Measurements from ENCODE around the gene ZNF808.

GRCh38 chr19:52570000-52570861 lies 42.8 kb downstream of the ZNF808 start, which contains the start of gene ZNF701:
- TF ChIP-seq, protein P1, sequence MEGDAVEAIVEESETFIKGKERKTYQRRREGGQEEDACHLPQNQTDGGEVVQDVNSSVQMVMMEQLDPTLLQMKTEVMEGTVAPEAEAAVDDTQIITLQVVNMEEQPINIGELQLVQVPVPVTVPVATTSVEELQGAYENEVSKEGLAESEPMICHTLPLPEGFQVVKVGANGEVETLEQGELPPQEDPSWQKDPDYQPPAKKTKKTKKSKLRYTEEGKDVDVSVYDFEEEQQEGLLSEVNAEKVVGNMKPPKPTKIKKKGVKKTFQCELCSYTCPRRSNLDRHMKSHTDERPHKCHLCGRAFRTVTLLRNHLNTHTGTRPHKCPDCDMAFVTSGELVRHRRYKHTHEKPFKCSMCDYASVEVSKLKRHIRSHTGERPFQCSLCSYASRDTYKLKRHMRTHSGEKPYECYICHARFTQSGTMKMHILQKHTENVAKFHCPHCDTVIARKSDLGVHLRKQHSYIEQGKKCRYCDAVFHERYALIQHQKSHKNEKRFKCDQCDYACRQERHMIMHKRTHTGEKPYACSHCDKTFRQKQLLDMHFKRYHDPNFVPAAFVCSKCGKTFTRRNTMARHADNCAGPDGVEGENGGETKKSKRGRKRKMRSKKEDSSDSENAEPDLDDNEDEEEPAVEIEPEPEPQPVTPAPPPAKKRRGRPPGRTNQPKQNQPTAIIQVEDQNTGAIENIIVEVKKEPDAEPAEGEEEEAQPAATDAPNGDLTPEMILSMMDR (IDR thresholded peaks at IDR 0.05 in 4 of 5, conservative IDR thresholded peaks at IDR 0.05 in 1 of 5), result peak in 4 of 5 experiments; percentile 43 to 60 (median 48)
- peak; percentile 85 to 86 for TF ChIP-seq POLR2A (IDR thresholded peaks at IDR 0.05)
